Measurements from ENCODE around the gene RPL4.
"Not testable (repeated sequence)": the region's sequence is repeated elsewhere in the genome, so short reads cannot be mapped to it uniquely, and the experiment has no call there.

Gene RPL4

DNA sequence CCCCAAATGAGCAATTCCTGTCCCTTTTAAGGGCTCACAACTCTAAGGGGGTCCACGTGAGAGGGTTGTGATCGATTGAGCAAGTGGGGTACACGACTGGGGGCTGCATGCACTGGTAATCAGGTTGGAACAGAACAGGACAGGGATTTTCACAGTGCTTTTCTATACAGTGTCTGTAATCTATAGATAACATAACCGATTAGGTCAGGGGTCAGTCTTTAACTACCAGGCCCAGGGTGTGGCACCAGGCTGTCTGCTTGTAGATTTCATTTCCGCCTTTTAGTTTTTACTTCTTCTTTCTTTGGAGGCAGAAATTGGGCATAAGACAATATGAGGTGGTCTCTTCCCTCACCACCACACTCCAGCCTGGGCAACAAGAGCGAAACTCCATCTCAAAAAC is 39.4 kb downstream of the RPL4 start:
- H3K4me1 Mint-ChIP-seq; H3K27ac Mint-ChIP-seq; H3K4me3 Mint-ChIP-seq; H3K27me3 Mint-ChIP-seq (ENCODE audit: low read depth); H3K9me3 Mint-ChIP-seq: not testable (repeated sequence)
- H3K36me3 Mint-ChIP-seq (ENCODE audit: low read depth), result peaks cover 47% of the 10 kb centered on the region

DNA sequence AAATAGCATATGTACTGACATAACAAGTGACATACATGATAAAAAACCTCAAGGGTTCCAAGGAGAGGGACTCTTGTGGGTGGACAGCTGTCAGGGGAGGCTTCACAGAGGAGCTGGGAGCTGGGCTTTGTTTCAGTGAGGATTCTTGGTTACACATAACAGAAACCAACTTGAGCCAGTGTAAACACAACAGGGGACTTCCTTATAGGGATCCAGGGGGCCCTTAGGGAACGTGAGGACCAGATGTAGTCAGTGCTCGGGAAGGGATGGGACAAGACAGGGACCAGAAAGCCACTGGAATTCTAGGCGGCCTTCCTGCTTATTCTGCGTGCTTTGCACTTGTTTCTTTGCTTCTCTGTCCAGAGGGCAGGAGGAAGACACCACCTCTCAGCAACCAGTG is 42.0 kb downstream of the RPL4 start:
- H3K27ac Mint-ChIP-seq, result no peak overlapping the region
- no peaks in the 10 kb centered on the region for H3K27me3 Mint-ChIP-seq (ENCODE audit: low read depth)
- peaks cover 37% of the 10 kb centered on the region for H3K36me3 Mint-ChIP-seq (ENCODE audit: low read depth)
- peaks cover 9% of the 10 kb centered on the region for H3K9me3 Mint-ChIP-seq
- TF ChIP-seq, protein P1, sequence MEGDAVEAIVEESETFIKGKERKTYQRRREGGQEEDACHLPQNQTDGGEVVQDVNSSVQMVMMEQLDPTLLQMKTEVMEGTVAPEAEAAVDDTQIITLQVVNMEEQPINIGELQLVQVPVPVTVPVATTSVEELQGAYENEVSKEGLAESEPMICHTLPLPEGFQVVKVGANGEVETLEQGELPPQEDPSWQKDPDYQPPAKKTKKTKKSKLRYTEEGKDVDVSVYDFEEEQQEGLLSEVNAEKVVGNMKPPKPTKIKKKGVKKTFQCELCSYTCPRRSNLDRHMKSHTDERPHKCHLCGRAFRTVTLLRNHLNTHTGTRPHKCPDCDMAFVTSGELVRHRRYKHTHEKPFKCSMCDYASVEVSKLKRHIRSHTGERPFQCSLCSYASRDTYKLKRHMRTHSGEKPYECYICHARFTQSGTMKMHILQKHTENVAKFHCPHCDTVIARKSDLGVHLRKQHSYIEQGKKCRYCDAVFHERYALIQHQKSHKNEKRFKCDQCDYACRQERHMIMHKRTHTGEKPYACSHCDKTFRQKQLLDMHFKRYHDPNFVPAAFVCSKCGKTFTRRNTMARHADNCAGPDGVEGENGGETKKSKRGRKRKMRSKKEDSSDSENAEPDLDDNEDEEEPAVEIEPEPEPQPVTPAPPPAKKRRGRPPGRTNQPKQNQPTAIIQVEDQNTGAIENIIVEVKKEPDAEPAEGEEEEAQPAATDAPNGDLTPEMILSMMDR (IDR thresholded peaks at IDR 0.05; ENCODE audit: unreplicated experiment in 3 of 3), result no peak
- peaks cover 6% of the 10 kb centered on the region for H3K4me1 Mint-ChIP-seq
- no peak overlapping the region for H3K4me3 Mint-ChIP-seq

DNA sequence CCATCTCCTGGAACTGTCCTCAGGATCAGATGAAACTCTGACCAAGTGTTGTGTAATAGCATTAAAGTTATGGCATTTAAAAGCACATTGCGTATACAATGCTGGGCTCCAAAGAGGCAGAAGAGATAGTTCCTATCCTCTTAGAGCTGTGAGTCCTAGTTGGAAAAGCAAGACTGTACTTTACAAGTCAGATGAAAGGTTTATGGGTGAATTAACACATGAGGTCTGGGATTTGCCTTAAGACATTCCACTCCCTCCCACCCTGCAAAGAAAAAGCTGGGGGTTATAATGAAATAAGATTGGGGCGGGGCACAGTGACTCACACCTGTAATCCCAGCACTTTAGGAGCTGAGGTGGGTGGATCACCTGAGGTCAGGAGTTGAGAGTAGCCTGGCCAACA is 42.7 kb downstream of the RPL4 start:
- peaks cover 9% of the 10 kb centered on the region for H3K9me3 Mint-ChIP-seq
- no peak overlapping the region for H3K4me3 Mint-ChIP-seq
- no peak overlapping the region for H3K27ac Mint-ChIP-seq

DNA sequence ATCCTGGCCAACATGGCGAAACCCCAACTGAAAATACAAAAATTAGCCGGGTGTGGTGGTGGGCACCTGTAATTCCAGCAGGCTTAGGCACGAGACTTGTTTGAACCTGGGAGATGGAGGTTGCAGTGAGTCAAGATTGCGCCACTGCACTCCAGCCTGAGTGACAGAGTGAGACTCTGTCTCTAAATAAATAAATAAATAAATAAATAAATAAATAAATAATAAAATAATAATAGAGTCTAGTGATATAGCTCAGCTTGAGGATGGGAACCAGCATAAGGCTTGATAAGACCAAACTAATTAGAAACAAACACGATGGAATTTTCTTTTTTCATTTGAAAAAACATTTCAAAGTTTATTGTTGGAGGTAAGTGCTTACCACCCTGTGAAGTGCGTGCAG is 43.4 kb downstream of the RPL4 start:
- H3K27ac Mint-ChIP-seq; H3K4me3 Mint-ChIP-seq; H3K27me3 Mint-ChIP-seq (ENCODE audit: low read depth); H3K9me3 Mint-ChIP-seq; H3K4me1 Mint-ChIP-seq: not testable (repeated sequence)
- H3K36me3 Mint-ChIP-seq (ENCODE audit: low read depth), result peaks cover 31% of the 10 kb centered on the region

More for the DNA sequence above, 42.7 kb downstream of the RPL4 start:
- Mint-ChIP-seq H3K36me3 (ENCODE audit: low read depth) (peaks cover 34% of the 10 kb centered on the region), H3K27me3 (ENCODE audit: low read depth) (no peaks in the 10 kb centered on the region), H3K4me1 (peaks cover 6% of the 10 kb centered on the region)
- TF ChIP-seq, protein P1 (IDR thresholded peaks at IDR 0.05; ENCODE audit: unreplicated experiment in 3 of 3), result no peak

DNA sequence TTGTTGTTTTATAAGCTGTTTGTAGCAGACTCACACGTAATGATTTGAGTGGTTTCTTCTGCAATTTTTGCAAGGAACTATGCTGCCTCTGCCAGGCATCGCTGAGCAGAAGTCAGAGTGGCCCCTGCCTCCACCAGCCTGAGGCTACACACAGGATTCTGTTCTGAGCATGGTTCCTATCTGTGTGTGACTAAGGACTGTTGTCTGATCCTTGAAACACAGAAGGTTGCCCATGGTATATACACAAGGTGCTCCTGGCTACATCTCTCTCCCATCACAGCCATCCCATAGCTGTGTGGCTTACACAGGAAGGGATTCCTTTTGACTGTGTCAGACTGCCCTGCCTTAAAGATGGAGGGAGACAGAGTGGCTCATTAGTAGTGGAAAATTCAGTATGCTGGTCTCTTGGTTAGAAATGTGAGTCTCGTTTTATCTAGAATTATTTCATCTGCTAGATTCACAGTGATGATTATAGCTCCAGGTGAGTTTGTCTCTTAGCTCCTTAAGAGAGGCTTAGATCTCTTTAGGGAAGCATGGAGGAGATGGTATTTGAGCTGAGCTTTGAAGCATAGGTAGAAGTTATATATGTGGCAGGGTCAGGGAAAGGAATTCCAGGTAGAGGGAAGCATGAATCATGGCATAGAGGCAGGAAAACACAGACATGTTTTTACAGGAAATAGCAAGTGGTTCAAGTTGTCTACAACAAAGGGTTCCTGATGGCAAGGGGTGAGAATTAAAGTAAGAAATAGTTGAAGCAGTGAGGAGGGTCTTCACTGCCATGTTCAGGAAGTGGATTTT is 44.6 kb downstream of the RPL4 start:
- TF ChIP-seq, protein P1 (IDR thresholded peaks at IDR 0.05; ENCODE audit: unreplicated experiment in 3 of 3), result no peak
- Mint-ChIP-seq H3K36me3 (ENCODE audit: low read depth) (peaks cover 20% of the 10 kb centered on the region), H3K27me3 (ENCODE audit: low read depth) (no peaks in the 10 kb centered on the region), H3K4me3 (no peak overlapping the region), H3K9me3 (peaks cover 4% of the 10 kb centered on the region), H3K27ac (no peak overlapping the region), H3K4me1 (peaks cover 6% of the 10 kb centered on the region)

DNA sequence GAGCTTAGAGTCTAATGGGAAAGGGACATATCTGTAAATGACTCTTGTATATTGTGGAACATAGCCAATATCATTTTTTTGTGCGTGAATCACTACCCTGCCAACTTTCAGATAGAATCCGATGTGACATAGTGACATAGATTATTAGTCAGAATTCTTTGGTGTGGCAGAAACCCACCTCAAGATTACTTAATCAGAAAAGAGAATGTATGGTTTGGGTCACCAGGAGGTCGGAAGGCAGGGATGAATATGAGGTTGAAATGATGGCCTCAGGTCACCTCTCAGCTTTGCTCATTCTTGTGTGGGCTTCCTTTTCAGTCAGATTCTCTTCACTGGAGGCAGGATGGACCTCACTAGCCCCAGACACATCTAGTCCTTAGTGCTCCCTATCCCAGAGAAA is 48.4 kb downstream of the RPL4 start:
- Mint-ChIP-seq H3K9me3 (no peaks in the 10 kb centered on the region), H3K4me1 (peaks cover 13% of the 10 kb centered on the region), H3K36me3 (ENCODE audit: low read depth) (peaks cover 10% of the 10 kb centered on the region), H3K4me3 (no peak overlapping the region), H3K27me3 (ENCODE audit: low read depth) (no peaks in the 10 kb centered on the region), H3K27ac (no peak overlapping the region)
- TF ChIP-seq, protein P1 (IDR thresholded peaks at IDR 0.05; ENCODE audit: unreplicated experiment in 3 of 3), result no peak

DNA sequence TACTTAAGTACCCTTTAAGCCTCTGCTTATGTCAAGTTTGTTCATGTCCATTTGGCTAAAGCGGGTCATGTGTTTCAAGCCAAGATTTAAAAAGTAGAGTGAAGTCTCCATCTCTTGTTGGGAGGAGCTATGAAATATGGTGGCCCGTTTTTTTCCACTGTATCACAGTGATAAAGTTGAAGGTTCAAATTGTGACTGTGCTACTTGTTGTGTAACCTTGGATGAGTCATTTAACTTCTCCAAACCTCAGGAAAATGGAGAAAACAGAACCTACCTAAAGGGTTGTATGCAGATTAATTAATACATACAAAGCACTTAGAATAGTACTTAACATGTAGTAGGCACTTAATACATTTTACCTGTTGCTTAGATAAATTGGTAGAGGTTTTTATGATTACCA is 50.5 kb downstream of the RPL4 start:
- Mint-ChIP-seq H3K27ac (no peak overlapping the region), H3K4me3 (no peak overlapping the region), H3K27me3 (ENCODE audit: low read depth) (no peaks in the 10 kb centered on the region), H3K4me1 (peaks cover 13% of the 10 kb centered on the region), H3K9me3 (no peaks in the 10 kb centered on the region), H3K36me3 (ENCODE audit: low read depth) (peaks cover 17% of the 10 kb centered on the region)
- TF ChIP-seq, protein P1 (IDR thresholded peaks at IDR 0.05; ENCODE audit: unreplicated experiment in 3 of 3), result no peak

Measured in nephron (organoid).